GM19035 (cell line): Measurements from ENCODE around the gene RBM10.

Experiments used
- ATAC-seq: cut with Tn5 transposase; IDR thresholded peaks from one replicate; pipeline ENCODE4 v1.9.1; 2021; ENCODE audit not compliant: unreplicated experiment

Gene RBM10

DNA sequence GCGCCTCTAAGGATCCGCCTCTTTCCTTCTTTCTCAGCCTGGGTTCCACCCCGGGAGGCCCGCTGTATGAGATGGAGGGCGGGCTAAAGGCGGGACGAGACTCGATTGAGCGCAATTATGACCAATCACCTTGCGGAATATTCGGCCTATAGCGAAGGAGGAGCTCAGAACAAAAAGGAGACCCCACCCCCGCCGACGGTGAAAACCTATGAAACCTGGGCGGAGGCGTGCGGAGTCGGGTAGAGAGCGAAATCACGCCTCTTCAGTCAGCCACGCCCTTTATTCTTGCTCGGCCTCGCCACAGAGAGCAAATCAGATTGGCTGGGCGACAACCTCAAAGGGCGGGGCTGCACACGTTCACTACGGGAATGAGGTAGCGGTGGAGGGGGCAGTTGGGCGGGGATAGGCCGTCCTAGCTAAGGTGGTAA is 72.8 kb downstream of the RBM10 start:
- ATAC-seq: peak; percentile 91

DNA sequence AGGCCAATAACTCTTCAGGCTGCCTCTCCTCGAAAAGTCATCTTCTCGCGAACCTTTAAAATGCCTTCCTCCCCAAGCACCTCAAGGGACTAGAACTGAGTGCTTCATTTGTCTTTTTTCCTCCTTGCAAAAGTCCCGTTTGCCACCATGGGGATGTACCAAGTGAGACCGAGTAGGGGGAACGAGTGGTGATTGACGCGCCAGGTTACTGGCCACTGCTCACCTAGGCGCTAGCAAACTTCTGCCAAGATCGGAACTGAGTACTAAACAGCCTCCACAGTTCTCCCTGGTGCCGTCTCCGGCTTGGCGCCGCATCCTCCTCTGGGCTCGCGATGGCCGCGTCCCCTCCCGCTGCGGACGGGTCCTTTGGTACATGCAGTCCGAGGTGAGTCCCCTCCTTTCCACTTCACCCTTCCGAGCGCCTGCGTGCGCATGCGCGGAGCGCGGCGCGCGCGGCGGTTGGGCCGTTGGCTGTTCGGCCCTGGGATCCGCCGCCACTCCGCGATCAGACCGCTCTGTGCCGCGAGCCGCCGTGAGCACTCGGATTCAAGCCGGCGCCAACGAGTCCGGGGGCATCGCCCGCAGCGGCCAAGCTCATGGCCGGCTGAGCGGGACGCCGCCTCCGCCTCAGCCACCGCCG is 73.4 kb downstream of the RBM10 start, which contains the start of gene CDK16:
TSS of gene CDK16 (plus strand) at position 402 of the 640 bp plus-strand sequence. CDS start 4,877 bp downstream, outside the sequence.
- peak; percentile 42 for ATAC-seq

DNA sequence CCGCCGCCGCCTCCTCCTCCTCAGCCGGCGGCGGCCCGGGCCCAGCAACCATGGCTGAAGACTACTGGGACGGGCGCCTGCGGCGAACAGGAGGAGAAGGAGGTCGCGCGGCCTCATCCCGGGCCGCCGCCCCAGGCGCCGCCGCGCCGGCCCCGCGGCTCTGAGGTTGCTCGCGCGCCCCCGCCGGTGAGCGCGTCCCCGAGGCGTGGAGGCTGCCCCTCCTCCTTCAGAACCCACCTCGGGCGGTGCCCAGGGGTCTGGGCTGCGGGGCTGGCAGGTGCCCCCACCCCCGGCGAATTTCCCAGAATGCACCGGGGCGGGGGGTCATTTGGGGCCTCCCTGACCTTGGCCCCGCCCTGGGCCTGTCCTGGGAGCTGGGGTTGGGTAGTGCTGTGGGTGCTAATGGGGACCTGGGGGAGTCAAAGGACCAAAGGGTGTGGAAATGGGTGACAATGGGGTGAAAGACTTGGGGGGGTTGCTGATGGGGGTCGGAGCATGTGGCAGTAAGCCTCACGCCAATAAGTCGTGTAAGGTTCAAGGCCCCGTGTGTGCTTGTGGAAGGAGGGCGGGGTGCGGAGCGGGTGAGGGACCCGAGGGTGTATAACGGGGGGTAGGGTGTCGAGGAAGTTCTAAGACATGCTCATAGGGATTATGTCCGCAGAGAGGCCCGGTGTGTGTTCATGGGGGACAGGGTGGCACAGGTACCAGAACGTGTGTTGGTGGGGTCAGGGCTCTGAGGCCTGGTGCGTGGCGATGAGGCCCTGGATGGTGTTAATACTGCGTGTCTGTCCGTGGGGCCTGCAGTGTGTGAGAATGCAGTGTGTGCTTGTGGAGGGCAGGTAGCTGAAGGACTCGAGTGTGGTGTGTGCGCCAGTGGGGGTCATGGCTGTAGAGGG is 74.1 kb downstream of the RBM10 start:
- ATAC-seq: no peak

DNA sequence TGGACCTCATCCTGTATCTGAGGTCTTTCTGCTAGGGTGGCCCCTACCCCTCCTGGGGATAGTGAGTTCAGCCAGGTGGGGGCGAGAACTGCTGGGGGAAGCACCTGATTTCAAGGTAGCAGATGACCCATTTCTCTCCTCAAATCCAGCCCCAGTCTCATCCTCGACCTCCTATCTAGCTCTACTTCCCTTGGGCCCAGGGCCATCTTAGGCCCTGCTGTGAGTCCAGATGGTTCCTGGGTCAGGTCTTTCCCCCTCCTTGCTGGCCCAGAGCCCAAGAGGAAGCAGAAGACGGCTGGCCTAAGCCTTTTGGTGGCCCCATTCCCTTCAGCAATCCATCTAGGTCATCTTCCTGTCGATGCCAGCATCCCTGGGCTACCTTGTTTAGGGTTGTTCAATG is 76.7 kb downstream of the RBM10 start:
- no peak for ATAC-seq

DNA sequence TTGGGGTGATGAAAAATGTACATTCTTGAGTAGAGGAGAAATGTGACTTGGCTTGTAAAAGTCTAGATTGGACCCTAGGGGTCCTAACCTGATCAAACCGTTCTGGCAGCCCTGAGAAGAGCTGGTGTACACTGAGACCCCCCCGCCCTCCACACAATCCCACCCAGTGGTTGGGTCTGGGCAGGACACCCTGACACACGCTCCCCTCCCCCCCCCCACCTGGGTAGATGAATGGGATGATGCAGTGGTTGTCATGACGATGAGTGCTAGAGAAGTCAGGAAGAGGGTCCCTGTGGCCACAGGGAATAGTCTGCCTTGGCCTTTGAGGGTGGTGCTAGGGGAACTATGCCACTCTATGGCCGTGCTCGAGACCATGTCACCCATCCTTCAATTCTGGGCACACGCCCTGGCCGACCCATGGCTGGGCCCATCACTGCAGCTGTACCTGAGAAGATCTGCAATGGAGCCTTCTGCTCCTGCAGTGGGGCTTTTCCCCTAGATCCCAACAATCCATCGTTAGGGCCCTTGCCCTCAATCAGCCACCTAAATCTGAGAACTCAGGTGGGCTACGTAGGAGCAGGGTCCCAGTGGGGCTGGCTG is 77.8 kb downstream of the RBM10 start:
- no peak for ATAC-seq

DNA sequence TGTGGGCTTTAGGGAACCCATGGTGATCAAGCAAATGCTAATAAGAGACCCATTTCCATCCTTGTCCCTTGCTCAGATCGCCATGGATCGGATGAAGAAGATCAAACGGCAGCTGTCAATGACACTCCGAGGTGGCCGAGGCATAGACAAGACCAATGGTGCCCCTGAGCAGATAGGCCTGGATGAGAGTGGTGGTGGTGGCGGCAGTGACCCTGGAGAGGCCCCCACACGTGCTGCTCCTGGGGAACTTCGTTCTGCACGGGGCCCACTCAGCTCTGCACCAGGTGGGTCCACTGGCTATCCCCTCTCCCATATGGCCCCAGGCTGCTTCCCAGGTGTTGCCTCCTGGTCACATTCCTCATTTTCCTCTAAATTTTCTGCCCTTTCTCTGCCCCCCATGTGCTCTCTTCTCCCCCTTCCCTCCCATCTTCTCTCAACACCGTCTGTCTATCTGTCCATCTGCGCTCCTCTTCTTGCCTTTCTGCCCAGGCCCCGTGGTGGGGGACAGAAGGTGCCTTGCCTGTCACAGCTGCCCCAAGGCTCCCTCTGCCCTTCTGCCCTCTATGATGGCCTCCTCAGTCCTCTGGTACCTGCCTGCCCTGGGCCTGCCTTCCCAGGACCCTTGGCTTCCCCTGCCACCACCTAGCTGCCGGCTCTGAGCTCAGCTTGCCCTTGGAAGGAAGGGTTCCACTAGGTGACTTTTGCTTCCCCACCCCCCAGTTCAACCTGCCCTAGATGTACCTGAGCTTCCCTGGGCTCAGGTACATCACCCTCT is 78.6 kb downstream of the RBM10 start:
- no peak for ATAC-seq

DNA sequence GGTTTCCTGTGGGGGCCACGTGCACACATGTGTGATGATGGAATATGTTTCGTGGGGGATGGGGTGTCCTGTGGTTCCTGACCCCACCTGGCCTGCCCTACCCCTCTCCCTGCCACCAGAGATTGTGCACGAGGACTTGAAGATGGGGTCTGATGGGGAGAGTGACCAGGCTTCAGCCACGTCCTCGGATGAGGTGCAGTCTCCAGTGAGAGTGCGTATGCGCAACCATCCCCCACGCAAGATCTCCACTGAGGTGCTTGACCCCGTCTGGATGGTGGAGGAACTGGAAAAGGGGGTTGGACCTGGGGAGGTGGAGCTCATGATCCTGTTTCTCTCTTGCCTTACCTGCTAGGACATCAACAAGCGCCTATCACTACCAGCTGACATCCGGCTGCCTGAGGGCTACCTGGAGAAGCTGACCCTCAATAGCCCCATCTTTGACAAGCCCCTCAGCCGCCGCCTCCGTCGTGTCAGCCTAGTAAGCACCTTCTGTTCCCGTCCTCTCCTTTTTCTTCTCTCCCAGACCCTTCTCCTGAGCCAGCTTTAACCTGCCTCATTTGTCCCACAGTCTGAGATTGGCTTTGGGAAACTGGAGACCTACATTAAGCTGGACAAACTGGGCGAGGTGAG is 79.4 kb downstream of the RBM10 start:
- ATAC-seq: no peak

DNA sequence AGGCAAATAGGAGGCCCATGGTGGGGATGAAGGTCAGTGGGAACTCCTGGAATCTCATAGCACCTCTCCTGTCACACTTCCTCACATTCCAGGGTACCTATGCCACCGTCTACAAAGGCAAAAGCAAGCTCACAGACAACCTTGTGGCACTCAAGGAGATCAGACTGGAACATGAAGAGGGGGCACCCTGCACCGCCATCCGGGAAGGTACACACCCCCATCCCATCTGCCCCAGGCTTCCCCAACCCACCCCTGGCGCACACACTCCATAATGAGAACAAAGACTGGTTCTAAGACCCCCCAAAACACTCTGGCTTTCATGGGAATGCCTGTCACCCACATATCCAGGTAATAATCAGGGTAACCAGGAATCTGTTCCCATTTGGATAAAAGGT is 79.9 kb downstream of the RBM10 start:
- no peak for ATAC-seq

DNA sequence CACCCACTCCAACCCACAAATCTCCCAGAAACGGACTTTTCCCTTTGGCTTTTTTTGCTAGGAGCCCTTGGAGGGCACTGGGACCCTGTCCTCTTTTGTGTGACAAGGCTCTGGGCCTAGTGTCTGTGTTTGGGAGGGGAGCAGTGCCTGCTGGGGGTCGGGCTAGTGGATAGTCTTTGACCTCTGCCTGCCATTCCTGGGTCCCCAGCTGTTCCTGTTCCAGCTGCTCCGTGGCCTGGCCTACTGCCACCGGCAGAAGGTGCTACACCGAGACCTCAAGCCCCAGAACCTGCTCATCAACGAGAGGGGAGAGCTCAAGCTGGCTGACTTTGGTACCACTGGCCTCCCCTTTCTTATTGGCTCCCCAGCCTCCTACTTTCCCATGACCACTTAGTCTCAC is 81.0 kb downstream of the RBM10 start:
- no peak for ATAC-seq

DNA sequence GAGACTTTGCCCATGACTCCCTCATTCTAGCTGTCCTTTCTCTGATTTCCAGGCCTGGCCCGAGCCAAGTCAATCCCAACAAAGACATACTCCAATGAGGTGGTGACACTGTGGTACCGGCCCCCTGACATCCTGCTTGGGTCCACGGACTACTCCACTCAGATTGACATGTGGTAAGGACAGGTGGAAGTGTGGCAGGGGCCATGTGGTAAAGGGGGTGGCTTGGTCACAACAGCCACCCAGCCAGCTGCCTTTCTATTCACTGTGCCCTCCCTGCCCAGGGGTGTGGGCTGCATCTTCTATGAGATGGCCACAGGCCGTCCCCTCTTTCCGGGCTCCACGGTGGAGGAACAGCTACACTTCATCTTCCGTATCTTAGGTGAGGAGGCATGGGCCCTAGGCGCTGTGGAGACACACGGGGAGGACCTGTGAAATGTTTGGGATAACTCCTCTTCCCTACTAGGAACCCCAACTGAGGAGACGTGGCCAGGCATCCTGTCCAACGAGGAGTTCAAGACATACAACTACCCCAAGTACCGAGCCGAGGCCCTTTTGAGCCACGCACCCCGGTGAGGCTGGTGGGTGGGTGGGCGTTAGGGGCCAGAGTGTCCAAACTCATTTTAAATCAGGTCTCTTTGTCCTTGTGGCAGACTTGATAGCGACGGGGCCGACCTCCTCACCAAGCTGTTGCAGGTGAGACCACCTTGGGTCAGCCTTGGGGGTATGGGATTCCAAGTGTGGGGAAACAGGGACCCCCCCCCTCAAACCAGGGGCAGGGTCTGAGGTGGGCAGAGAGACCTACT is 81.7 kb downstream of the RBM10 start:
- no peak for ATAC-seq

DNA sequence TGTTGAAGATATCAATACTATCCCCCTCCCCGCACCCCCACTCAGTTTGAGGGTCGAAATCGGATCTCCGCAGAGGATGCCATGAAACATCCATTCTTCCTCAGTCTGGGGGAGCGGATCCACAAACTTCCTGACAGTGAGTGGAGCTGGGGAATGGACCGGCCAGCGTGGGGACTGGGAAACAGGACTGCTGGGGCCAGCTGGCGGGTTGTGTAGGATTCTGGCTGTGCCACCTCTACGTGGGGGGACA is 82.2 kb downstream of the RBM10 start:
- ATAC-seq: no peak

DNA sequence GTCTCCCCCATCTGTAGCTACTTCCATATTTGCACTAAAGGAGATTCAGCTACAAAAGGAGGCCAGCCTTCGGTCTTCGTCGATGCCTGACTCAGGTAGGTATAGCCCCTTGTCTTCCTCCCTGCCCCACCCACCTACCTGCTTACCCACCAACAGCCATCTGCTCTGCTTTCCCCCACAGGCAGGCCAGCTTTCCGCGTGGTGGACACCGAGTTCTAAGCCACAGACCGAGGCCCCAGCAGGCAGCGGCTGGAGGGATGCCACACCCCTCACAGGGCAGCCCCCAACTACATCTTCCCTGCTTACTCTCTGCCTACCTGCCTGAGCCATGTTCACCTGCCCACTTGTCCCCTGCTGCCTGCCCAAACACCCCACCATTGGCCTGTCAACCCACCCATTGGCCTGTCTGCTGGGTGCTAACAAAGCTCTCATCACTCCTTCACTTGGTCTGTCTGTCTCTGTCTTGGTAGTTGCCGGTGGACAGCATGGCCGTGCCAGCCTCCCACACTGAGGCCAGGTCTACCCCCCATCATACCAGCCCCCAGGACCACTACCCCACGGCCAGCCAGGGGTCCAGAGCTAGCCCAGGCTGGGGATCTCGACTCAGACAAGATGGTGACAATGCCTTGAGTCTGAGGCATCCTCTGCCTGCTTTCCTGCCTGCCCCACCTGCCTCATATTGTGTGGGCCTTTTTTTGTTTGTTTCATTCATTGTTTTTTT is 83.7 kb downstream of the RBM10 start:
- no peak for ATAC-seq

DNA sequence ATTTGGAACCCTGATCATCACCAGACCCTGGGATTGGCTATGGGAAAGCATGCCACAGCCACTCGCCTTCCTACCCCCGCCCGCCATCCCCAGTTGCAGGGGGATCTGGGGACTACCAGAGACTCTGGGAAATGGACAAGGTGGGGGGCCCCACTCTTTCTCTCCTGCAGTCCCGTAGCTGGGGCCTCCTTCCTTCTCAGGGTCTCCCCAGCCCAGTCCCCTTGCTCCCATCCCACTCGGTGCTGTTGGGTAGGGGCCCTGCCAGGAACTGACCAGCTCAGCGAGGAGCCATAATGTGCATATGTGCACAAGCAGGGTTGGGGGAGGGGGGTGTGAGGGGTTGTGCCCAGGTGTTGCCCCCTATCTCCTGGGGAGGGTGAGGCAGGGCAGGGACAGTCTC is 84.4 kb downstream of the RBM10 start:
- ATAC-seq: no peak

DNA sequence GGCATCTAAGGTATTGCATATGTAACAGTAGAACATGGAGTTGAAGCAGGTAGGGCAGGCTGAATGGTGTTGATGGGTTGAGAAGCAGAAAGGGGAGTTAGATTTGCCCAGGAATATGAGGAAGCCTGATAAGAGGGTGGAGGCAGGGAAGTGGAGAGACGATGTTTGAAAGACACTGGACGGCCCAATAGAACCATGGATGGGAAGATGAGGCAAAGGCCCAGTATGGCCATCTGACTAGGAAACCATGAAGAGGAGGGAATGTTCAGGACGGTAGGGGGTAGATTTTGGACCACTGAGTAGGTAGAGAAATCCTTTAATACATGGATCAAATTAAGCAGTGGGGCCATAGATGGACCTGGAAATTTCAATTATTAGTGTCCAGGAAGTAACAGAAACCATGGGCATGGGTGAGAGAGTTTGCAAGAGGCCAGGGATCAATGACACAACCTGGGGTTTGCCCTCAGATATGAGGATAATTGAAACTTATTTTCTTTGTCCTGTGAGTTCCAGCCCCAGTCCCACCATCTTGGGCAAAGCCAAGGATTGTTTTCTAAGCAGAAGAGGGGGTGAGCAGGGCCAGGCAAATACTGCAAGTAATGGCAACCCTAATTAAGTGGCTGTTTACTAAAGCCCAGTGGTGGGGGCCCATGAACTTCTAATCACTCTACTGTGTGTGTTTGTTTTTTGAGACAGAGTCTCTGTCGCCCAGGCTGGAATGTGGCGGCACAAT is 85.3 kb downstream of the RBM10 start:
- ATAC-seq: no peak

DNA sequence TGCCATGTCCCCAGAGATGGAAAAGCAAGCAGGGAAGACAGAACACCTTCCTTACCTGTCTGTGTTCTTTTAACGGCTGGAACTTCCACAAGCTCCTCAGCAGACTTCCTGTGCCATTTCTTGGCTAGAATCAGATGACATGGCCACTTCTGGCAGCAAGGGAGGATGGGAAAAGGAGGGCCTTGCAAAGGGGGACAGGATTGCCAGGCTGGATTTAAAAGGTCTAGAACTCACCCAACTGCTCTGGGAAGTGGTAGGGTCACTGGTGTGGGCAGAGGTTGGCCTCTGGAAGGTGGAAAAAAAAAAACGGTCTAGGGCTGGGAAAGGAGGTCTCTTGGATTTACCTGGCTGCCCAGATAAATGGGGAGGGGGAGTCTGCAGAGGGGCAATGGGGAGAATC is 86.1 kb downstream of the RBM10 start:
- ATAC-seq: no peak

DNA sequence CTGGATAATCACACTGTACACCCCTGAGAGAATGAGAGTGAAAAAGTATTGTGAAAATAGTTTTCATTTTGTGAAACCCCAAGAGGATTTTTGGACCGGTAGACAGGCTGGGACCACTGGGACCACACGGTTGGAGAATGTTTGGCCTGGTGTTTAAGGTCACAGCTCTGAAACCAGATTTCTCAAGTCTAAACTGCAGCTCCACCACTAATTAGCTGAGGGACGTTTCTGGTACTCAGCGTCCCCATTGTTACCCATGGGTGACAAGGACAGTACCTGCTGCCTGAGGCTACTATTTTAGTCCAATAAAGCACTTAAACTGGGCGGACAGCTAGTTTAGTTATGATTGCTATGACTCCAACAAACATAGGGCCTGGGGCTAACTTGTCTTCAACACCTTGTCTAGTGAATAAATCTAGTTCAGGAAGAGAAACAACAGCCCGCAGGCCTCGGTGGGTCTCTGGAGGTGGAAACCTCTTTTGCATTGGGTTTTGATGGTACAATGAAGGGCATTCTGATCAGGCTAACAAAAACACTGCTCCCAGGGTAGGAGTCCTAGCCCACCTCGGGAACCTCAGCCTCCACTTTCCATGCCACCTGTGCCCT is 87.3 kb downstream of the RBM10 start:
- ATAC-seq: no peak

DNA sequence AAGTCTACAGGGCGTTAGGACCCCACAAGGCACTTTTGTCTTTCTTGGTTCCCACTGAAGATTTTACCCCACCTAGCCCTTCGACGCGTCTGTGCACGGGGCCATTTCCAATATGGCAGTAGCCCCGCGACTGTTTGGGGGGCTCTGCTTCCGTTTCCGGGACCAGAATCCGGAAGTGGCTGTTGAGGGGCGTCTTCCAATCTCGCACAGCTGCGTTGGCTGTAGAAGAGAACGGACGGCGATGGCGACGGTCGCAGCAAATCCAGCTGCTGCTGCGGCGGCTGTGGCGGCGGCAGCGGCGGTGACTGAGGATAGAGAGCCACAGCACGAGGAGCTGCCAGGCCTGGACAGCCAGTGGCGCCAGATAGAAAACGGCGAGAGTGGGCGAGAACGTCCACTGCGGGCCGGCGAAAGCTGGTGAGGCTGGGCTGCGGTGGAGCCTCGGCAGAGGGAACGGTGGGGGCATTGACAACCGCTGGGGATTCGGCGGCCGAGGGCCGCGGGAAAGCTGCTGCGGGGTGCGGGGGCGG is 87.8 kb downstream of the RBM10 start, which contains the start of gene USP11:
TSS of gene USP11 (plus strand) at position 207 of the 530 bp plus-strand sequence. CDS start at position 242, 35 bp downstream.
- ATAC-seq: peak; percentile 23
